ENCODE measurements around the gene GAB3.

The GAB3 gene

DNA sequence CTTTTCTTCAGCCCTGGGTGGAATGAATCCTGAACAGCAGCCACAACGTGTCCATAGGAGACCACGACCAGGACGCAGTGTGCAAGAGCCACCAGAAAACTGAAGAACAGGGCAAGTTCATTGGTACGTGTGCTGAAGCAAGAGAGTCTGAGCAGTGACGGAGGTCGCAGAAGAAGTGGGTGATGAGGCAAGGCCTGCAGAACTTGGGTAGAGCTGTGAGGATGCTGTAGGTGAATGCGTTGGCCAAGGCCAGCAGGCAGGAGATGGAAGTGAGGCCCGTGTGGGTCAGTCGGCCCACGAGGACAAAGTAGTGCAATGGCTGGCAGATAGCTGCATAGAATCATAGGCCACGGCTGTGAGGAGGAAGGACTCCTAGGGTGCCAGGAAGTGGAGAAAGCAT is 91.9 kb downstream of the GAB3 start:
- Histone ChIP-seq H3K79me2 (ENCODE audit: insufficient read depth, low read length) (no peaks in the 10 kb centered on the region), H3K4me3 (ENCODE audit: low read length, poor library complexity, severe bottlenecking) (no peak overlapping the region), H4K20me1 (ENCODE audit: insufficient read depth, low read length, poor library complexity, severe bottlenecking) (no peaks in the 10 kb centered on the region), H2AFZ (ENCODE audit: low read length) (no peak overlapping the region), H3K4me1 (ENCODE audit: insufficient read depth, low read length, poor library complexity, severe bottlenecking) (peaks cover 5% of the 10 kb centered on the region), H3K27me3 (ENCODE audit: insufficient read depth, low read length, poor library complexity, severe bottlenecking) (no peaks in the 10 kb centered on the region), H3K9me3 (ENCODE audit: insufficient read depth, low read depth, low read length) (peaks cover 10% of the 10 kb centered on the region; the same call in 1 of the 2 replicates), H3K36me3 (ENCODE audit: insufficient read depth, low read length) (no peaks in the 10 kb centered on the region), H3K9ac (ENCODE audit: low read depth, low read length, poor library complexity, severe bottlenecking) (no peak overlapping the region), H3F3A (ENCODE audit: low read depth) (no peaks in the 10 kb centered on the region), H3K4me2 (ENCODE audit: low read depth, low read length, poor library complexity, severe bottlenecking) (no peak overlapping the region), H3K9me2 (replicated peaks; ENCODE audit: low read depth, low read length) (no peaks in the 10 kb centered on the region)
- TF ChIP-seq, protein P1, sequence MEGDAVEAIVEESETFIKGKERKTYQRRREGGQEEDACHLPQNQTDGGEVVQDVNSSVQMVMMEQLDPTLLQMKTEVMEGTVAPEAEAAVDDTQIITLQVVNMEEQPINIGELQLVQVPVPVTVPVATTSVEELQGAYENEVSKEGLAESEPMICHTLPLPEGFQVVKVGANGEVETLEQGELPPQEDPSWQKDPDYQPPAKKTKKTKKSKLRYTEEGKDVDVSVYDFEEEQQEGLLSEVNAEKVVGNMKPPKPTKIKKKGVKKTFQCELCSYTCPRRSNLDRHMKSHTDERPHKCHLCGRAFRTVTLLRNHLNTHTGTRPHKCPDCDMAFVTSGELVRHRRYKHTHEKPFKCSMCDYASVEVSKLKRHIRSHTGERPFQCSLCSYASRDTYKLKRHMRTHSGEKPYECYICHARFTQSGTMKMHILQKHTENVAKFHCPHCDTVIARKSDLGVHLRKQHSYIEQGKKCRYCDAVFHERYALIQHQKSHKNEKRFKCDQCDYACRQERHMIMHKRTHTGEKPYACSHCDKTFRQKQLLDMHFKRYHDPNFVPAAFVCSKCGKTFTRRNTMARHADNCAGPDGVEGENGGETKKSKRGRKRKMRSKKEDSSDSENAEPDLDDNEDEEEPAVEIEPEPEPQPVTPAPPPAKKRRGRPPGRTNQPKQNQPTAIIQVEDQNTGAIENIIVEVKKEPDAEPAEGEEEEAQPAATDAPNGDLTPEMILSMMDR (conservative IDR thresholded peaks at IDR 0.05; ENCODE audit: low read length) = no peak
- TF ChIP-seq EZH2phosphoT487 (IDR thresholded peaks at IDR 0.05; ENCODE audit: borderline replicate concordance) = no peak

DNA sequence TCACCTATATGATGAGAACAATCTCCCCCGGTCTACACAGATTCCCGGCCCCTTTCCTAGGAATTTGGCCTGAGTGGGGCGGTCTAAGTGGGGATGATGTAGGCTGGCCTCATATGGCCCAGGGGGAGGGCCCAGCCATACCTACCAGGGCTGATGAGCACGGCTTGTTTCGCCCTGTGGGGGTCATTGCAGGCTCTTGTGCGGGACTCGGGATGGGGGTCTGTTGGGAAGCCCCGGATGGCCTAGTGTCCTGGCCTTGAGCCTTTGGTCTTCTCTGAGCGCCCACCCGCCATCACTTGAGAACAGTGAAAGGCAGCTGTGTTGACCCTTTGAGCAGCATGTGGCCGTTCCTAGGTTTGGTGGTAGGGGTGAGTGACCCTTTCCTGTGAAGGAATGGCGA is 92.7 kb downstream of the GAB3 start:
- H3K4me3 ChIP-seq (ENCODE audit: low read length, poor library complexity, severe bottlenecking) = no peak overlapping the region
- H3K9me2 ChIP-seq (replicated peaks; ENCODE audit: low read depth, low read length) = no peaks in the 10 kb centered on the region
- no peak for TF ChIP-seq EZH2phosphoT487 (IDR thresholded peaks at IDR 0.05; ENCODE audit: borderline replicate concordance)
- TF ChIP-seq, protein P1 (conservative IDR thresholded peaks at IDR 0.05; ENCODE audit: low read length) = no peak
- H3F3A ChIP-seq (ENCODE audit: low read depth) = no peaks in the 10 kb centered on the region
- H3K79me2 ChIP-seq (ENCODE audit: insufficient read depth, low read length) = no peaks in the 10 kb centered on the region
- no peak overlapping the region for H3K9ac ChIP-seq (ENCODE audit: low read depth, low read length, poor library complexity, severe bottlenecking)
- no peaks in the 10 kb centered on the region for H4K20me1 ChIP-seq (ENCODE audit: insufficient read depth, low read length, poor library complexity, severe bottlenecking)
- H3K4me1 ChIP-seq (ENCODE audit: insufficient read depth, low read length, poor library complexity, severe bottlenecking) = peaks cover 5% of the 10 kb centered on the region
- H3K9me3 ChIP-seq (ENCODE audit: insufficient read depth, low read depth, low read length) = peaks cover 3% of the 10 kb centered on the region; the same call in 1 of the 2 replicates
- H3K36me3 ChIP-seq (ENCODE audit: insufficient read depth, low read length) = no peaks in the 10 kb centered on the region
- no peak overlapping the region for H3K4me2 ChIP-seq (ENCODE audit: low read depth, low read length, poor library complexity, severe bottlenecking)
- no peaks in the 10 kb centered on the region for H3K27me3 ChIP-seq (ENCODE audit: insufficient read depth, low read length, poor library complexity, severe bottlenecking)
- no peak overlapping the region for H2AFZ ChIP-seq (ENCODE audit: low read length)

DNA sequence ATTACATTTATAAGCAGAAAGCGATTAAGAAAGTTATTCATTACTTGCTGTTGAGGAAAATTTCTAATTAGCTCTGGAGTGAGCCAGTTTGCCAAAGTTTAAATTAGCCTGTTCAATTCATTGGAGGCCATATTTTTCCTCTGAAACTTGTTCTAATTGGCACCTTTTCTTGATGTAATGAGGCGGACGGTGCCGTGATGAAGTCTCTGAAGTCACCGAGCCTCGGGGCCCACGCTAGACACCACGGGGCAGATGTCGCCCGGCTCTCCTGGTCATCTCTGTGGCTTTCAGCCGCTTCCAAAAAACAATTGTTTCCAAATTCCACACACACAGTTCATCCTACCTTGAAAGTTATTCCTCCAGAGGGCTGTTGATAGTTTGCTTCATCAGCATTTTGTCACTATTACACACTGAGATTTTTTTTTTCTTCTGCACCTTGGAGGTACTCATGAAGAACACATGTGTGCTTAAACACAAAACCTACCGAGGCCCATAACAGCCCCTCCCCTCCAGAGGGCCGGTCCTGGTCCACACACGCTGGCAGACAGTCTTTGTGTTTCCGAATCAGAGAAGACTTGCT is 93.6 kb downstream of the GAB3 start:
- no peaks in the 10 kb centered on the region for H3F3A ChIP-seq (ENCODE audit: low read depth)
- no peak overlapping the region for H2AFZ ChIP-seq (ENCODE audit: low read length)
- TF ChIP-seq EZH2phosphoT487 (IDR thresholded peaks at IDR 0.05; ENCODE audit: borderline replicate concordance) = no peak
- TF ChIP-seq, protein P1 (conservative IDR thresholded peaks at IDR 0.05; ENCODE audit: low read length) = no peak
- H3K9me2 ChIP-seq (replicated peaks; ENCODE audit: low read depth, low read length) = no peaks in the 10 kb centered on the region
- no peaks in the 10 kb centered on the region for H3K36me3 ChIP-seq (ENCODE audit: insufficient read depth, low read length)
- H3K27me3 ChIP-seq (ENCODE audit: insufficient read depth, low read length, poor library complexity, severe bottlenecking) = no peaks in the 10 kb centered on the region
- H3K9me3 ChIP-seq (ENCODE audit: insufficient read depth, low read depth, low read length) = no peaks in the 10 kb centered on the region
- no peaks in the 10 kb centered on the region for H3K79me2 ChIP-seq (ENCODE audit: insufficient read depth, low read length)
- H3K4me1 ChIP-seq (ENCODE audit: insufficient read depth, low read length, poor library complexity, severe bottlenecking) = peaks cover 5% of the 10 kb centered on the region
- H3K4me2 ChIP-seq (ENCODE audit: low read depth, low read length, poor library complexity, severe bottlenecking) = no peak overlapping the region
- no peak overlapping the region for H3K9ac ChIP-seq (ENCODE audit: low read depth, low read length, poor library complexity, severe bottlenecking)
- no peak overlapping the region for H3K4me3 ChIP-seq (ENCODE audit: low read length, poor library complexity, severe bottlenecking)
- no peaks in the 10 kb centered on the region for H4K20me1 ChIP-seq (ENCODE audit: insufficient read depth, low read length, poor library complexity, severe bottlenecking)

Measured in Loucy (cell line).